GM21619 (cell line): ENCODE measurements around the gene TPI1.
"Not testable (repeated sequence)": the region's sequence is repeated elsewhere in the genome, so short reads cannot be mapped to it uniquely, and the experiment has no call there.

Source experiments
- ATAC-seq: cut with Tn5 transposase; IDR thresholded peaks from one replicate; pipeline ENCODE4 v1.9.1; 2021; ENCODE audit not compliant: unreplicated experiment

The TPI1 gene

DNA sequence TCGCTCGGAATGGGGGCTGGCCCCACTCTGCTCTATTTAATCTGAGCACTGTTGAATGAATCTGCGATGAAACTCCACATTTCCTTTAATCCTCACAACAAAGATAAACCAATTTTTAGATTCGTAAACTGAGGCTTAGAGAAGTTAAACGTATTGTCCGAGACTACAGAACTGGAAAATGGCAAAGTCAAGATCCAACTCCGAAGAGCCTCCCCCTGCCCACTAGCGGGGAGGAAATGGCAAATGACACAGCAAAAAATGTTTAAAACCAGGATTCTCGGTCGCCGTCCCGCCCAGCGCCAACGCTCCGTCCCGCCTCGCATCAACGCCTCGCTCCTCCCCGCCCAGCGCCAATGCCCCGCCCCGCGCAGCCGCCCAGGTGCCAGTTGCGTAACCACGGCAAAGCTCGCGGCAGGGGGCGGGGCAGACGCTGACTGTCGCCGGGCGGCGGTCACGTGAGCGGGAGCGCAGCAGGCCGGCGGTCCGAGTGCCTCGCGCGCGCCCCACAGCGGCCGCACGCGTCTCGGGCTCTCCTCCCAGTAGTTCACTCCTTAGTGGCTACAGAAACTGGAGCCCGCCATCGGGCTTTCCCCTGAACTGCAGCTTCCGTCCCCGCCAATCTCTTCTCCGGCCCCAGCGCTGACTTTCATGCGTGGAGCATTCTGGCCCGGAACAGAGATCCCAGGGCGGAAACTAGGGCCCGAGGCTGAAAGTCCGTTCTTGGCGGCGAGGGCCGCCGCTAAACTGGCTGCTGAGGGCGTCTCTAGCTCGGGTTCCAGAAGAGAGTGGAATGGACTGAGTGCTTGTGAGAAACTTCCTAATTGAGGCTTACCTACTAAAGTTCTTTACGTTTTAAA, 23.7 kb downstream of the TPI1 start:
- peak; percentile 94 for ATAC-seq

DNA sequence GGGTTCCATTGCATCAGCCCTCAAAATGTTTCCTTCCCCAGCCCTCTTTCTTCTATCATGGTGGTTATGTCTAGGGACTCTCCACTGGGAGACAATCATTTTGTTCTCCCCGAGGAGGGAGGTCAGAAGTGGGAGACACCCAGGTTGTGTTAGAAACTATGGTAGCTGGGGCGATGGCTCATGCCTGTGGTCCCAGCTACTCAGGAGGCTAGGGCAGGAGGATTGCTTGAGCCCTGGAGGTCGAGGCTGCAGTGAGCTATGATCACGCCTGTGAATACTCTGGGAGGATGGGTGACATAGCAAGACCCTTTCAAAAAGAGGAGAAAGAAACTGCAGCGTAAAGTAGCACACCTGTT, 24.3 kb downstream of the TPI1 start:
- no peak for ATAC-seq

DNA sequence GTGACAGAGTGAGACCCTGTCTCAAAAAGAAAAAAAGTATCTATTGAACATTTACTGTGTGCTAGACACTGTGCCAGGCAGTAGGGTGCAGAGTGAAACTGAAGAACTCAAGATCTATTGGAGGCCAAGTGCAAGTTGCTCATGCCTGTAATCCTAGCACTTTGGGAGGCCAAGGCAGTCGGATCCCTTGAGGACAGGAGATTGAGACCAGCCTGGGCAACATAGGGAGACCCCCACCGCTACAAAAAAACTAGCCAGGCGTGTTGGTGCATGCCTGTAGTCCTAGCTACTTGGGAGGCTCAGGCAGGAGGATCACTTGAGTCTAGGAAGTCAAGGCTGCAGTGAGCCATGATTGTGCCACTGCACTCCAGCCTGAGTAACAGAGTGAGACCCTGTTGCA, 25.4 kb downstream of the TPI1 start:
- ATAC-seq = not testable (repeated sequence)

DNA sequence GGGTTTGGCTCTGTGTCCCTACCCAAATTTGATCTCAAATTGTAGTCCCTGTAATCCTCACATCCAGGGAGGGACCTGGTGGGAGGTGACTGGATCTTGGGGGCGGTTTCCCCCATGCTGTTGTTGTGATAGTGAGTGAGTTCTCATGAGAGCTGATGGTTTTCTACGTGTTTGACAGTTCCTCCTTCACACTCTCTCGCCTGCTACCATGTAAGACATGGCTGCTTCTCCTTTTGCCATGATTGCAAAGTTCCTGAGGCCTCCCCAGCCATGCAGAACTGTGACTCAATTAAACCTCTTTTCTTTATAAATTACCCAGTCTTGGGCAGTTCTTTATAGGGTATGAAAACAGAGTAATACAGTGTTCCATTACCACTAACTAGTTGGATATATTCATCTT, 27.0 kb downstream of the TPI1 start:
- no peak for ATAC-seq

DNA sequence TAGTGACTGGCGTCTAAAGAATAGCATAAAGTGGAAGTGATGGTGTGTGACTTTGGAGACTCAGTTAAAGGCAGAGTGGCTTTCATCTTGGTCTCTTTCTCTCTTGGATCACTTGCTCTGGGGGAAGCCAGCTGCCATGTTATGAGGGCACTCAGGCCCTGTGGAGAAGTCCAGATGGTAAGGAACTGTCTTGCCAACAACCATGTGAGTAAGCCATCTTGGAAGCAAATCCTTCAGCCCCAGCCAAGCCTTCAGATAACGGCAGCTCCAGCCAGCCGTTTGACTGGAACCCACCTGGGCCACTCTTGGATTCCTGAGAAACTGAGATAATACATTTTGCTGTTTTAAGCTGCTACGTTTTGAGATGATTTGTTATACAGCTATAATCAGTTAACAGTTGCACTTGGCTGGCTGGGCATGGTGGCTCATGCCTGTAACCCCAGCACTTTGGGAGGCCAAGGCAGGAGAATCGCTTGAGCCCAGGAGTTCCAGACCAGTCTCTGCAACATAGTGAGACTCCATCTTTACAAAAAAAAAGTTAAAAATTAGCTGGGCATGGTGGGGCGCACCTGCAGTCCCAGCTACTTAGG, 29.6 kb downstream of the TPI1 start:
- ATAC-seq = no peak

DNA sequence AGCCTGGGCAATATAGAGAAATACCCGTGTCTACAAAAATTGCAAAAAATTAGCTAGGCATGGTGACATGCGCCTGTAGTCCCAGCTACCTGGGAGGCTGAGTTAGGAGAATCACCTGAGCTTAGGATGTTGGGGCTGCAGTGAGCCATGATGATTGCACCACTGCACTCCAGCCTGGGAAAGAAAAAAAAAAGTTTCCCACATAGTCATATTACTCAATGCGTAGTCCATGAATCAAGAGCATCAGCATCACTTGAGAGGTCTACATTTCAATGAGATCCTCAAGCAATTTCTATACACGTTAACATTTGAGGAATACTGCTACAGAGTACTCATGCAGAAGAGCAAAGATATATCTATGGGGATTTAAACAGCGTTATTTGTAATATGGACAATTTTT, 32.1 kb downstream of the TPI1 start:
- ATAC-seq = no peak

DNA sequence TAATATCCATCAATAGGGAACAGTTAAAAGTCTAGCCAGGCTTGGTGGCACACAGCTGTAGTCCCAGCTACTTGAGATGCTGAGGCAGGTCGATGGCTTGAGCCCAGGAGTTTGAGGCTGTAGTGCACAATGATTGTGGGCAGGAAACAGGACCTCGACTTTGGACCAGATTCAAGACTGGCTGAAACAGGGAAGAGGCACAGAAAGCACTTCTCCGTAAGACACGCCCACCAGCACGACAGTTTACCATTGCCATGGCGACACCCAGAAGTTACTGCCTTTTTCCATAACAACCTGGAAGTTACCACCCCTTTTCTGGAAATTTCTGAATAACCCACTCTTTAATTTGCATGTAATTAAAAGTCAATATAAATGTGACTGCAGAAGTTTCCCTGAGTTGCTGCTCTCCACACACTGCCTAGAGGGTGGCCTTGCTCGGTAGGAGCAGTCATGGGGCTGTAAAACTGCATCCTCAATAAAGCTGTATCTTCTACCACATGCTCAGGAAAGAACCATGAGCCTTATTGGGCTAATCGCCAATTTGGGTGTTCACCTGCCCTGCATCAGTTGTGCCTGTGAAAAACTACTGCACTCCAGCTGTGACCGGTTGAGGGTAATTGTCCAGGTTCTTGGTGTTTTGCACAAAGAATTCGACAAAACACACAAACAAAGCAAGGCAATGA, 32.6 kb downstream of the TPI1 start:
- ATAC-seq = no peak

DNA sequence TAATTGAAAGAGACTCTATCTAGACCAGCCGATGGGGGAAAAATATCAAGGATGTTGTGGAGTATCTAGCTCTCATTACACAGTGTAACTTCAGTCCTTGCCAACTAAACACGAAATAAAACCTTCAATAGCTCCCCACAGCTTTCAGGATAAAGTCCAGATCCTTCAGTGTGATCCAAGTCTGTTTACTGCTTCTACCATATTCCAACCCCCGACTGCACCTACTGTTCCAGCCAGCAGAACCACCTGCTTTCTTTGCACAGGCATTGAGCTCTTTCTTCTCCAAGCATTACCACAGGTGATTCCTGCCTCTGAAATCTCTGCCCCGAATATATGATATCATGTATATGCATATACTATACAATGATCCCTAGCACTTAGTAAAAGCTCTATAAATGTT, 35.1 kb downstream of the TPI1 start:
- ATAC-seq = no peak

DNA sequence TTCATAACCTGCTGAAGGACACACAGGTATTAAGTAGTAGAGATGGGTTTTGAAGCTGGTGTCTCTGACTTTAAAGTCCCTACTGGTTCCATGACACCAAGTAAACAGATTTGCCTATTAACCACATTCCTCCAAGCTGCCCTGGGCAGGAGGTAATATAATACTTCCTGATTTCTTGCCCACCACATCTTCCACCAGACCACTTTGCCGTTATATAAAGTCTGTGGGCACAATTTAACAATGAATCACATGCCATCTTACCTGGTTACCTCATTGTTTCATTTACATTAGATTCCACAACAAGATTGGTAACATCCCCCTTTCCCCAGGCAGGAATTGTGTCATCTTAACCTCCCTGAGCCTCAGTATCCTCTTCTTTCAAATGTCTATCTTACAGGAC, 36.4 kb downstream of the TPI1 start:
- ATAC-seq = no peak

DNA sequence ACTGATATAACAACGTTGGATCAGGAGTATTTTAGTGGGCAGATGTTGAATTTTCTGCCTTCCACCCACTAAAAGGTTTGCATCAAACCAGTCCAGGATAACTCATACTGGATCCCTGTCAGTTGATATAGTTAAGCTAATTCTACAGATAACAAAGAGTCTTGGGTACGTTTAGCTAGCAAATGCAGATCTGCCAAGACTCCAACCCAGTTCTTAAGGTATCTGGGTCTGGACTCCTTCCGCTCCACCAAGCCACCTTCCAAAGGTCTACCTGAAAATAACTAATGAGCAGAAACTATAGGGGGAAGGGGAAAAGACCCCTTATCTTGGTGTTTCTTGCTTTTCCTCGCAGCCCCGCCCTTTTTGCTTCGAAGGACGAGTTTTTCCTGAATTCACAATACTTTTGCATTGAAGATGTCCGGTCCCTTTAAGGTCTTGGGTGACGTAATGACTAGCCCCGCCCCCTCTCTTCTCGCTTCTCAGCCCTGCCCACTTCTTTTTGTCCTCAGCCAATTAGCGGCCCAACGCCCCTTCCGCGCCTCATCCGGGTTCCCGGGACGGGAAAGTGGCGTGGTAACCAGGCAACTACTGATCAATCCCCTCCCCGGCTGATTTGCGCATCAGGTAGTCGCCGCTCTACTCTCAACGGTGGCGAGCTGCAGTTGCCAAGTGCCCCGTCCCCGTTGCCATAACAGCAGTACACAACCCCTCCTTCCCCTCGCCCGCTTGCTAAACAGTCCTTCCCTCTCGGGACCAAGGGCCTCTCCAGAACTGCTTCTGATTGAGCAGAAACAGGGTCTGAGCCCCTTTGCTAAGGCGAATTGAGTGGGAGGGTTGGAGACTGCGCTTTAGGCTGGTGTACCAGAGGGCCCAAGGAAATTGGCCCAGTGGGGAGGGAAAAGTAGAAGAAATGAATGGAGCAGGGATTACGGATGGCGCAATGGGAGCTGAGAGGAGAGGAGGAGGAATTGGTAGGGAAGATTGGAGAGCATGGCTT, 37.2 kb downstream of the TPI1 start, which contains the start of gene LRRC23:
Gene LRRC23, plus strand, starts transcription at position 543 of the 997 bp plus-strand sequence. CDS start 812 bp downstream, outside the sequence.
- peak; percentile 92 for ATAC-seq

DNA sequence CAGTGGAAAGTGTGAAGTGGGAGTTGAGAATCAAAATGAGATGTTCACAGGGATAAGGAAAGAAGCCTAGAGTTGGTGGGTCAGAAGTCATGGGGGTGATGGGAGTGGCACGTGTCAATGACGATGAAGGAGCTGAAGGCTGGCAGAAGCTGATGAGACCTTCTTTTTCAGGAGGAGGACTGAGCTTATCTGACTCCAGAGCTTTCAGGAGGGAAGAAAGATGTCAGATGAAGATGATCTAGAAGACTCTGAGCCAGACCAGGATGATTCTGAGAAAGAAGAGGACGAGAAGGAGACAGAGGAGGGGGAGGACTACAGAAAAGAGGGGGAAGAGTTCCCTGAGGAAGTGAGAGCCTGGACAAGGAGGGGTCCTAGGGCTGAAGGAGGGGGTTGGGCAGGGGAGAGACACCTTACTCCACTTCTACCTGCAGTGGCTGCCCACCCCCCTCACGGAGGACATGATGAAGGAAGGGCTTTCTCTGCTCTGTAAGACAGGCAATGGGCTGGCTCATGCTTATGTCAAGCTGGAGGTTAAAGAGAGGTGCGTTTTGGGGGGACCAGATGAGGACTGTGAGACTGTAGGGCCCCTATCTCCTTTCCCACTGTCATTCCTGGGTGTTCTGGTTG, 38.2 kb downstream of the TPI1 start:
- no peak for ATAC-seq

DNA sequence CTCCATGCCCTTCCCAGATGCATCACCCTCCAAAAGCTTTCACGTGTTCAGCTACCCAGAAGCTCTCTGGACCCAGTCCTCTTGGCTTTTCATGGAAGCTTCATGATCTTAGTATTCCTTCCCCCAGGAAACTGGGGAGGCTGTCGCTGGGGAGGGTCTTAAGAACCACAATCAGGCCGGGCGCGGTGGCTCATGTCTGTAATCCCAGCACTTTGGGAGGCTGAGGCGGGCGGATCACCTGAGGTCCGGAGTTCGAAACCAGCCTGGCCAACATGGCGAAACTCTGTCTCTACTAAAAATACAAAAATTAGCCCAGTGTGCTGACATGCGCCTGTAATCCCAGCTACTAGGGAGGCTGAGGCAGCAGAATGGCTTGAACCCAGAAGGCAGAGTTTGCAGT, 40.8 kb downstream of the TPI1 start:
- not testable (repeated sequence) for ATAC-seq

DNA sequence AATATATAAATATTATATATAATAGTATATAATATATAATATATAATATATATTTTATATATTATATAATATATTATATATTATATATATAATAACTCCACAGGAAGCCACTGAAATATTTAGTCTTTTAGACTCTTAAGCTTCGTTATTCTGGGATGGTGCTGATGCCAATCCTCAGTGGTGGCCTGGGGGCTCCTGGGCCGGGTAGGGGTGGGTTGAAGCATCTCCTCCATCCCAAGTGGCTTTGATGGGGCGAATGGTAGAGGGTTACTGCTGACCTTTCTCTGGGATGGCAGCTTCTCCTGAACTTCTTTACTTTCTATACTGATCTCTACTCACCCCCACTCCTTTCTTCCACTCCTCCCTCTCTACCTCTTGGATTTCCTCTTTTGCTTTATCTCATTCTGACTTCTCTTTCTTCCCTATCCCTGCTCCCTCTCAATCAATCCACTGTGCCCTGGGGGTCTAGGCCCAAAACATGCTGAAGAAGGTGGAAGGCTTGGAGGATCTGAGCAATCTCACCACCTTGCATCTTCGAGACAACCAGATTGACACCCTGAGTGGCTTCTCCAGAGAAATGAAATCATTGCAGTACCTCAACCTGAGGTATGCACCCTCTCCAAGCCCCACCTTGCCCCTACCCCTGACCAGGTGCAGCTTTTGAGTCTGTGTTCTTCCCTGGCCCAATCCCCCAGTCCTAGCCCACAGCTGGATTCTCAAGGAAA, 42.3 kb downstream of the TPI1 start:
- ATAC-seq = no peak

DNA sequence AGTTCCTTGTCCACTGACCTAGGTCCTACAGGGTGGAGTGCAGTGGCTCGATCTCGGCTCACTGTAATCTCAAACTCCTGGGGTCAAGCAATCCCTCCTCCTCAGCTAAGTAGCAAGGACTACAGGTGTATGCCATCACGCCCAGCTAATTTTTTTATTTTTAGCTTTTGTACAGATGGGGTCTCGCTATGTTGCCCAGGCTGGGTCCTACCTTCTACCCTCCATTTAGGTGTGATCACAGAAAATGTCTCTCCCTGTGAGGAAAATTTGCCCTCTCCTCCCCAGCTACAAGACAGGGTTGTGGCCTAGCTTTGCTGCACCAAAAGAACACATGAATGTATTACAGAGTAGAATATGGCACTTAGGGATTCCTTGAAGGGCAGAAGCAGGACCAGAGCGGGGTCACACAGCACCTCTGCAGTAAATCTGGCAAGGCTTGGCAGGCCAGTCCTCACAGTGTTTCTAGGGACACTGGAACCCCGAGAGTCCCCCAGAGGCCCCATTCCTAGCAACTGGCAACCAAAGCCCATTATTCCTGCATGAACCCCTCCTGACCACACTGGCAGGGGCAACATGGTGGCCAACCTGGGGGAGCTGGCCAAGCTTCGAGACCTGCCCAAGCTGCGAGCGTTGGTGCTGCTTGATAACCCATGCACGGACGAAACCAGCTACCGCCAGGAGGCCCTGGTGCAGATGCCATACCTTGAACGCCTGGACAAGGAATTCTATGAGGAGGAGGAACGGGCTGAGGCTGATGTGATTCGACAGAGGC, 45.0 kb downstream of the TPI1 start:
- no peak for ATAC-seq

DNA sequence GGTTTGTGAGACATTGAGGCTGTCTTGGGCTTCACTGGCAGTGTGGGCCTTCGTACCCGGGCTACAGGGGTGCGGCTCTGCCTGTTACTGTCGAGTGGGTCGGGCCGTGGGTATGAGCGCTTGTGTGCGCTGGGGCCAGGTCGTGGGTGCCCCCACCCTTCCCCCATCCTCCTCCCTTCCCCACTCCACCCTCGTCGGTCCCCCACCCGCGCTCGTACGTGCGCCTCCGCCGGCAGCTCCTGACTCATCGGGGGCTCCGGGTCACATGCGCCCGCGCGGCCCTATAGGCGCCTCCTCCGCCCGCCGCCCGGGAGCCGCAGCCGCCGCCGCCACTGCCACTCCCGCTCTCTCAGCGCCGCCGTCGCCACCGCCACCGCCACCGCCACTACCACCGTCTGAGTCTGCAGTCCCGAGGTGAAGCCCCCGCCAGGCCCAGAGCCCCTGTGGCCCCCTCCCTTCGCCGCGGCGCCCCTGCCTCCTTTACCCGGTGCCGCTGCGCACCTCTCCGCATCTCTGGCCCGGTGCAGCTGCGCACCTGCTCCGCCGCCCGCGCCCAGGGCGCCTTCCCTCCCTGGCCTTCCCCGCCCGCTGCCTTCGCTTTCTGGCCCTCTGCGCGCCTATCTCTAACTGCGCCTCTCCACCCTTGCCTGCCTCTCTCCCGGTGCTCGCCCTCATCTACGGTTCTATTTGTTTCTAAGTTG, 47.1 kb downstream of the TPI1 start, which contains the start of gene ENO2:
Gene ENO2, plus strand, starts transcription at position 335 of the 701 bp plus-strand sequence. CDS start 1,253 bp downstream, outside the sequence.
- peak; percentile 73 for ATAC-seq

DNA sequence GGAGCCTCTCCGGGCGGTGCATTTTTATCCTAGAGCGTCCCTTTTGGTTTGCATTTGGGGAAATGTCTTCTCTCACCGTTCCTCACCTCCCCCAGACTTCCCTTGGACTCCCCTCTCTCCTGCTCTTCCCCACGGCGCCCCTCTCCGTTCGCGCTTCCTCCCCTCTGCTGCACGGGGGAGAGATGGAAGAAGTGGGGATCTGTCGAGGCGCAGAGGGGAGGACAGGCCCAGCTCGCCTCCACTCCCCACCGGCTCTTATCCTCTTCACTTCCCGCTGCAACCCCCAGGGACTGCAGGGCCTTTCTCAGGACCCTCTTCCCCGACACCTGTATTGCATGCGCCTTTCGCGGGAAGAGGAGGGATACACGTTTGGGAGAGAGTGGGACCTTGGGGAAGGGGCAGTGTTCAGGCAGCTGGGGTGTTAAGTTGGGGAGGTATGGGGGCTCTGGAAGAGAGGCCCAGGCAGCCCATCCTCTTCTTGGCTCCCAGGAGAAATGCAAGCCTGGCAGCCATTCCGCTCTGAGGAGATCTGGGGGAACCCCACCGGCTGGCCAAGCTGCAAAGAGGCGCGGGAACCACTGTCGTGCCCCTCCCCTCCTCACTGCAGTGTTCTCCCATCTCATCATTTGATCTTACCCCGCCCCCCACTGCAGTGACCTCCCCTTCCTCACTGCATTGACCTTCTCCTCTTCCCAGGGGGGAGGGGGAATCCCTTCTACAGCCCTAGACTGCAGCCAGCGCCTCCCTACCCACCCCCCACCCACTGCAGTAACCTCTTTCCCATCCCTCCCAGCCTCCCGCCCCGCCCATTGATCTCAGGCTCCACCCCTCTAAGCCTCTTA, 47.8 kb downstream of the TPI1 start:
- ATAC-seq = no peak

DNA sequence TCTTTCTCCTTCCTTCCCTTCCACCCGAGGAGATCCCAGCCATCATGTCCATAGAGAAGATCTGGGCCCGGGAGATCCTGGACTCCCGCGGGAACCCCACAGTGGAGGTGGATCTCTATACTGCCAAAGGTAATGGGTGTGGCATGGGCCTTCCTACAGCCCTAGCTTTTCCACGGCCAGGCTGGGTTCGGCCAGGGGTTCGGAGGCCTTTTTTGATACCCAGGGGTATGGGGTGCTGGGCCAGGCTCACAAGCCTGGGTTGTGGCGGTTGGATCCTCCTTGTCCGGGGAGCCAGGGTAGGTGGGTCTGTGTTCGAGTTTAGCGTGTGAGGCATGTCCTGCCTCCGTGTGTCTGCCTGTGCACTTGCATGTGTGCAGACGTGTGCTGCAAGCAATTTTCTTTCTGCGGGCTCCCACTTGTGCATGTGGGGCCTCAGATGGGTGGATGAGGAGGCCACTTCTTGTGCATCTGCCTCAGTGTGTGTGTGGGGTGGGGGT, 48.5 kb downstream of the TPI1 start:
- no peak for ATAC-seq
